ENCODE data around the gene TDRD3.

TDRD3 gene

DNA sequence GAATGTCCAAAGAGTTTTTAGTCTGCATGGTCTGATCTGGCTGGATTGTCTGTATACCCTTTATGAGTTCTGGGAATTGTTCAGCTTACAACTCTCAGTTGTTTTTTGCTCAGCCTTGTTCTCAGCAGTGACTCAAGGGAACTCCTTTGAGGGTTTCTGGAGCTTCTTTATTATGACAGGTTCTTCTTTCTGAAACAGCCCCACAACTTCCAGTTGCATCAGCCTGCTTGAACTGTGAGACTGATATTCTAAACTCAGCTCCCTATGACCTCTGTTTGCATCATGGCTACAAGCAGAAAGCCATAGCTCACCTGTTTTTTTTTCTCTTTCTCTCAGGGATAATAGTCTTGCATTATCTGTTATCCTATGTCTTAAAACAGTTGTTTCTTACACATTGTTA, 85.0 kb downstream of the TDRD3 start:
- no peak for DNase-seq (ENCODE audit: extremely low spot score)
- no peak for TF ChIP-seq ZNF384 (IDR thresholded peaks at IDR 0.05)
- TF ChIP-seq FOXM1 (IDR thresholded peaks at IDR 0.05; ENCODE audit: borderline replicate concordance): no peak
- no peak for TF ChIP-seq TARDBP (IDR thresholded peaks at IDR 0.05)
- TF ChIP-seq LEF1 (IDR thresholded peaks at IDR 0.05; ENCODE audit: borderline replicate concordance): no peak
- CTCF ChIA-PET: interaction anchor here (0.6 to 1.1 kb wide), 2 partner anchors 9 to 20 kb away, joined by 7 to 8 read pairs; no protein-coding TSS in a partner anchor
- POLR2A ChIA-PET: no interaction called here

DNA sequence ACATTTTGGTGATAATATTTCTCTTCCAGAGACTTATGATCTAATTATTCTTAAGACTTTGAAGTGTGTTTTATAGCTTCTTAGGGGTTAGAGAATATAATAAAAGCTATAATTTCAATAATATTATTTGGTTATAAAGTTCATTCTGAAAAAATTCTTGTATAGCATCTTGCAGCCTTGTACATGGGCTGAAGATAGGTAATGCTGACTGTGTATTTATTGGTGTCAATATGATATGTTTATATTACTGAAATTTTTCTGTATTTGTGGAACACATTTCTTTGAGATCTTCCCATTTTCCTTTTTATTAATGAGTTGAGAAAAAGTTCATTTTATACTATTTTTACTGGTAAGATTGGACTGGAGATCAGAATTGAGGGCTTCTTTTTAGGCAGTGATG, 87.8 kb downstream of the TDRD3 start:
- ChIA-PET CTCF (no interaction called here), POLR2A (no interaction called here)
- DNase-seq (ENCODE audit: extremely low spot score): no peak
- TF ChIP-seq ARNT (IDR thresholded peaks at IDR 0.05) (no peak), ELF4 (IDR thresholded peaks at IDR 0.05) (no peak), LEF1 (IDR thresholded peaks at IDR 0.05; ENCODE audit: borderline replicate concordance) (no peak), SUZ12 (IDR thresholded peaks at IDR 0.05) (no peak), PKNOX1 (IDR thresholded peaks at IDR 0.05) (no peak), FOXM1 (IDR thresholded peaks at IDR 0.05; ENCODE audit: borderline replicate concordance) (no peak), L3MBTL2 (conservative IDR thresholded peaks at IDR 0.05) (no peak), SP1 (IDR thresholded peaks at IDR 0.05) (no peak), NFRKB (IDR thresholded peaks at IDR 0.05) (no peak), FOXK2 (IDR thresholded peaks at IDR 0.05) (no peak), CTBP1 (IDR thresholded peaks at IDR 0.05; ENCODE audit: borderline replicate concordance) (no peak), FOXA1 (IDR thresholded peaks at IDR 0.05) (no peak), HDGF (IDR thresholded peaks at IDR 0.05; ENCODE audit: borderline replicate concordance) (no peak), TARDBP (IDR thresholded peaks at IDR 0.05) (no peak), ZNF384 (IDR thresholded peaks at IDR 0.05) (no peak), BHLHE40 (IDR thresholded peaks at IDR 0.05; ENCODE audit: borderline replicate concordance) (no peak)

DNA sequence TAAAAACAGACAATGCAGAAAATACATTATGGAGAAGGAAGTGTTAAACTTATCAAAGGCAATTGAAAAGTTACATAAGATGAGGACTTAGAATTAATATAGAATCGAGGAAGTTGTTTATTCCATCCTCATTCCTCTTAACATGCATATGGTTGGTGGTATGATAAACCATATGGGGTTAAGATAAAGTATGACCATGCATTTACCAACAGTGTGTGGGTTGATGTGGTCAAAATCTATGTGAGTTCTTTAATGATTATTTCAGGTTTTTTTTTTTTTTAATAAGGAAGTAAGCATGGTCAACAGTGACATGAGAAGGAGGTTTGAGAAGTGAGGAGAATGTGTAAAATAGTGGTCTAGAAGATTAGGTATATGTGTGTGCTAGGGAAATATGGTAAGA, 94.5 kb downstream of the TDRD3 start:
- TF ChIP-seq FOXM1 (IDR thresholded peaks at IDR 0.05; ENCODE audit: borderline replicate concordance): no peak
- POLR2A ChIA-PET: no interaction called here
- no peak for DNase-seq (ENCODE audit: extremely low spot score)
- CTCF ChIA-PET: no interaction called here

GRCh38 chr13:60492187-60492586, 95.2 kb downstream of the TDRD3 start:
- no peak for DNase-seq (ENCODE audit: extremely low spot score)
- CTCF ChIA-PET: no interaction called here
- TF ChIP-seq TARDBP (IDR thresholded peaks at IDR 0.05) (no peak), ZNF384 (IDR thresholded peaks at IDR 0.05) (no peak), L3MBTL2 (conservative IDR thresholded peaks at IDR 0.05) (no peak), SP1 (IDR thresholded peaks at IDR 0.05) (no peak), FOXM1 (IDR thresholded peaks at IDR 0.05; ENCODE audit: borderline replicate concordance) (no peak), PKNOX1 (IDR thresholded peaks at IDR 0.05) (no peak), LEF1 (IDR thresholded peaks at IDR 0.05; ENCODE audit: borderline replicate concordance) (no peak), FOXA1 (IDR thresholded peaks at IDR 0.05) (no peak), ARNT (IDR thresholded peaks at IDR 0.05) (no peak), NFRKB (IDR thresholded peaks at IDR 0.05) (no peak), ELF4 (IDR thresholded peaks at IDR 0.05) (no peak), SUZ12 (IDR thresholded peaks at IDR 0.05) (no peak), BHLHE40 (IDR thresholded peaks at IDR 0.05; ENCODE audit: borderline replicate concordance) (no peak), CTBP1 (IDR thresholded peaks at IDR 0.05; ENCODE audit: borderline replicate concordance) (no peak), FOXK2 (IDR thresholded peaks at IDR 0.05) (no peak), HDGF (IDR thresholded peaks at IDR 0.05; ENCODE audit: borderline replicate concordance) (no peak)
- POLR2A ChIA-PET: no interaction called here

- TF ChIP-seq FOXK2 (IDR thresholded peaks at IDR 0.05) (no peak), ZNF384 (IDR thresholded peaks at IDR 0.05) (no peak), NFRKB (IDR thresholded peaks at IDR 0.05) (no peak)
- POLR2A ChIA-PET: no interaction called here
- DNase-seq (ENCODE audit: extremely low spot score): no peak
- CTCF ChIA-PET: no interaction called here
These were observed 97.3 kb downstream of the TDRD3 start for GRCh38 chr13:60494296-60494695.

DNA sequence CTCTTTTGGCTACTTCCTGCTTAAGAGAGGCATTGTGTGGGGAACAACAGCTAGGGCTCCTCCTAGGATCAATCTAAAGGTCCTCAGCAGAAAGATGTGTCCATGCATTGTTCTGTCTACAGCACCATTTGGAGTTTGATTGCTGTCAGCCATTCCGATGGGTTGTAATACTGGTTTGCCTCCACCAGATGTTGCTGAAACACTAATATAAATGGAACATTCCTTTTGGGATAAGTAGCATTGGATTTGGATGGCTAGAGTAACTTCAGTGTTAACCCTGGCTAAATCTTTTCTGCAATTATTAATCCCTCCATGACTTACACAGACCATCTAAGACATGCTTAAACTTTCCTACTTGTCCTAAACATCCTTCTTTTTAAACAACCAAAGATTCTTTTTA, 104.2 kb downstream of the TDRD3 start:
- POLR2A ChIA-PET: no interaction called here
- CTCF ChIA-PET: no interaction called here
- no peak for TF ChIP-seq SP1 (IDR thresholded peaks at IDR 0.05)
- no peak for TF ChIP-seq PKNOX1 (IDR thresholded peaks at IDR 0.05)
- no peak for TF ChIP-seq FOXA1 (IDR thresholded peaks at IDR 0.05)
- no peak for TF ChIP-seq BHLHE40 (IDR thresholded peaks at IDR 0.05; ENCODE audit: borderline replicate concordance)
- TF ChIP-seq L3MBTL2 (conservative IDR thresholded peaks at IDR 0.05): no peak
- no peak for TF ChIP-seq SUZ12 (IDR thresholded peaks at IDR 0.05)
- TF ChIP-seq LEF1 (IDR thresholded peaks at IDR 0.05; ENCODE audit: borderline replicate concordance): no peak
- no peak for TF ChIP-seq FOXM1 (IDR thresholded peaks at IDR 0.05; ENCODE audit: borderline replicate concordance)
- TF ChIP-seq FOXK2 (IDR thresholded peaks at IDR 0.05): no peak
- TF ChIP-seq ARNT (IDR thresholded peaks at IDR 0.05): no peak
- no peak for TF ChIP-seq TARDBP (IDR thresholded peaks at IDR 0.05)
- no peak for TF ChIP-seq HDGF (IDR thresholded peaks at IDR 0.05; ENCODE audit: borderline replicate concordance)
- TF ChIP-seq NFRKB (IDR thresholded peaks at IDR 0.05): no peak
- no peak for TF ChIP-seq ZNF384 (IDR thresholded peaks at IDR 0.05)
- TF ChIP-seq ELF4 (IDR thresholded peaks at IDR 0.05): no peak

More for the DNA sequence above, 104.2 kb downstream of the TDRD3 start:
- DNase-seq (ENCODE audit: extremely low spot score): no peak
